Fibroblast of pulmonary artery (primary cell): ENCODE measurements around the gene PAX2.

Source experiments
- DNase-seq: peaks from one replicate; pipeline ENCODE4 v3.0.0-alpha.2; 2010; ENCODE audit warnings: low read depth
- H3K4me3 ChIP-seq: replicated peaks from 2 replicates; pipeline ENCODE4 v1.5.1; 2011; ENCODE audit warnings: low read depth, mild to moderate bottlenecking, control low read depth, low read length, moderate library complexity
- CTCF ChIP-seq: IDR thresholded peaks from 2 replicates; pipeline ENCODE4 v1.5.1; 2011; ENCODE audit warnings: mild to moderate bottlenecking, control low read depth, low read length, inconsistent platforms; ENCODE audit errors: missing control alignments

The PAX2 gene

GRCh38 chr10:100847440-100847839, 102.1 kb downstream of the PAX2 start:
- H3K4me3 ChIP-seq, result no peak overlapping the region
- peak; percentile 4 for DNase-seq
- TF ChIP-seq CTCF, result no peak

GRCh38 chr10:100848770-100849169, 103.4 kb downstream of the PAX2 start:
- no peak overlapping the region for H3K4me3 ChIP-seq
- DNase-seq, result no peak
- TF ChIP-seq CTCF, result no peak

GRCh38 chr10:100858261-100858660, 112.9 kb downstream of the PAX2 start:
- DNase-seq, result no peak
- no peak overlapping the region for H3K4me3 ChIP-seq
- no peak for TF ChIP-seq CTCF

GRCh38 chr10:100858747-100859483, 113.5 kb downstream of the PAX2 start:
- DNase-seq, result no peak
- H3K4me3 ChIP-seq, result no peak overlapping the region
- TF ChIP-seq CTCF, result no peak

- H3K4me3 ChIP-seq, result no peak overlapping the region
- TF ChIP-seq CTCF, result no peak
- DNase-seq, result no peak
Measured at GRCh38 chr10:100859484-100859763, 114.0 kb downstream of the PAX2 start.

GRCh38 chr10:100863433-100863832, 118.1 kb downstream of the PAX2 start:
- no peak for DNase-seq
- TF ChIP-seq CTCF, result no peak
- H3K4me3 ChIP-seq, result no peak overlapping the region

GRCh38 chr10:100864036-100864885, 118.9 kb downstream of the PAX2 start:
- TF ChIP-seq CTCF, result no peak
- no peak overlapping the region for H3K4me3 ChIP-seq
- DNase-seq, result no peak
